ENCODE data around the gene CCDC27. TPM values are rescaled to one million over a fixed set of nuclear protein-coding genes. Genes with fewer than 3 reads are reported as not detected.
A peak's percentile ranks its signal among the peaks of the same experiment; 100 is the strongest.
"Not testable (repeated sequence)": the region's sequence is repeated elsewhere in the genome, so short reads cannot be mapped to it uniquely, and the experiment has no call there.

CCDC27 gene
- total RNA-seq, 6 donors from 2014 or later = not detected

- H3K9me3 ChIP-seq = no peaks in the 10 kb centered on the region
- ATAC-seq (ENCODE audit: low FRiP score in 2 of 2) (no peak), DNase-seq (no peak)
- peak overlapping the region; percentile 58 to 73 (median 70) for H3K27ac ChIP-seq
- H3K27me3 ChIP-seq = no peaks in the 10 kb centered on the region
- peak overlapping the region; percentile 79 to 100 (median 90) for H3K4me3 ChIP-seq
- TF ChIP-seq POLR2A (IDR thresholded peaks at IDR 0.05) (no peak), EP300 (IDR thresholded peaks at IDR 0.05) (no peak), POLR2AphosphoS5 (IDR thresholded peaks at IDR 0.05) (no peak)
- TF ChIP-seq, protein P1, sequence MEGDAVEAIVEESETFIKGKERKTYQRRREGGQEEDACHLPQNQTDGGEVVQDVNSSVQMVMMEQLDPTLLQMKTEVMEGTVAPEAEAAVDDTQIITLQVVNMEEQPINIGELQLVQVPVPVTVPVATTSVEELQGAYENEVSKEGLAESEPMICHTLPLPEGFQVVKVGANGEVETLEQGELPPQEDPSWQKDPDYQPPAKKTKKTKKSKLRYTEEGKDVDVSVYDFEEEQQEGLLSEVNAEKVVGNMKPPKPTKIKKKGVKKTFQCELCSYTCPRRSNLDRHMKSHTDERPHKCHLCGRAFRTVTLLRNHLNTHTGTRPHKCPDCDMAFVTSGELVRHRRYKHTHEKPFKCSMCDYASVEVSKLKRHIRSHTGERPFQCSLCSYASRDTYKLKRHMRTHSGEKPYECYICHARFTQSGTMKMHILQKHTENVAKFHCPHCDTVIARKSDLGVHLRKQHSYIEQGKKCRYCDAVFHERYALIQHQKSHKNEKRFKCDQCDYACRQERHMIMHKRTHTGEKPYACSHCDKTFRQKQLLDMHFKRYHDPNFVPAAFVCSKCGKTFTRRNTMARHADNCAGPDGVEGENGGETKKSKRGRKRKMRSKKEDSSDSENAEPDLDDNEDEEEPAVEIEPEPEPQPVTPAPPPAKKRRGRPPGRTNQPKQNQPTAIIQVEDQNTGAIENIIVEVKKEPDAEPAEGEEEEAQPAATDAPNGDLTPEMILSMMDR (IDR thresholded peaks at IDR 0.05) = no peak
- 8 to 18% methylated on average over 11 to 37 of the region's 53 CpGs for WGBS, 2 donors
- H3K36me3 ChIP-seq = peaks cover 0 to 11% (median 0%) of the 10 kb centered on the region in 4 donors
- peaks cover 31 to 44% (median 33%) of the 10 kb centered on the region in 4 donors for H3K4me1 ChIP-seq
These were observed 43.4 kb downstream of the CCDC27 start for GRCh38 chr1:3795453-3796214.

- ATAC-seq (ENCODE audit: low FRiP score in 2 of 2) = peak; percentile 98 to 100
- WGBS, 2 donors = 8 to 14% methylated on average over 20 to 31 of the region's 60 CpGs
These were observed 44.2 kb downstream of the CCDC27 start, which contains the start of gene LRRC47 for GRCh38 chr1:3796215-3797061. Gene LRRC47, minus strand, starts transcription at chr1:3796498. Its CDS starts 22 bp downstream, at chr1:3796476.

DNA sequence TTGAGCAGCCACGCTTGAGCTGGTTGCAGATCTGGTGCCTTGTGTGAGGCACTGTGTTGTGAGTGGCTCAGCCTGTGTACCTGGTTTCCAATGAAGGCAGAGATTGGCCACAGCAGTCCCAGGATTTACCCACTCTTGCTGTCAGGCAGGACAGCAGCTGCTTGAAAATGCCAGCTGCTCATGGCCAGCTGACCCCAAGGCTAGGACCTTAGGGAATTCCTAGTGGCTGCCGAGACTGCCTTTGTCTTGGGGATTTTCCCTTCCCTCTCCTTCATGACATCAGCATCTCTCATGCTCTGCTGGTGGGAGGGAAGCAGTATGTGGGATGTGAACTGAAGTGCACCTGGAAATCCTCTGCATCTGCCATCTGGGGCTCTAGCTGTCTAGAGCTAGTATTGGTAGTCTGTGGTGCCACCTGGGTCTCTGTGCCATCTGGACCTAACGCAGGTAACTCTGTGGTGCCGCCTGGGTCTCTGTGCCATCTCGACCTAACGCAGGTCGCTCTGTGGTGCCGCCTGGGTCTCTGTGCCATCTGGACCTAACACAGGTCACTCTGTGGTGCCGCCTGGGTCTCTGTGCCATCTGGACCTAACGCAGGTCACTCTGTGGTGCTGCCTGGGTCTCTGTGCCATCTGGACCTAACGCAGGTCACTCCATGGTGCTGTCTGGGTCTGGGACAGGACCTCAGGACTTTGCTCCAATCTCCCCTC lies 47.9 kb downstream of the CCDC27 start:
- TF ChIP-seq EP300 (IDR thresholded peaks at IDR 0.05) (no peak), POLR2A (IDR thresholded peaks at IDR 0.05) (no peak), POLR2AphosphoS5 (IDR thresholded peaks at IDR 0.05) (no peak)
- TF ChIP-seq, protein P1 (IDR thresholded peaks at IDR 0.05) = no peak
- DNase-seq = no peak
- 67 to 83% methylated on average over 11 of the region's 11 CpGs for WGBS, 2 donors
- Histone ChIP-seq H3K9me3 (no peaks in the 10 kb centered on the region), H3K4me3 (no peak overlapping the region), H3K27me3 (no peaks in the 10 kb centered on the region), H3K36me3 (no peaks in the 10 kb centered on the region), H3K27ac (no peak overlapping the region), H3K4me1 (peaks cover 11 to 16% (median 12%) of the 10 kb centered on the region in 4 donors)
- no peak for ATAC-seq (ENCODE audit: low FRiP score in 2 of 2)

More at GRCh38 chr1:3796215-3797061, 44.2 kb downstream of the CCDC27 start, which contains the start of gene LRRC47:
- peak; percentile 97 to 99 for DNase-seq
- H3K27ac ChIP-seq = peak within 1 kb of the TSS; percentile 65 to 73 (median 70)
- H3K27me3 ChIP-seq = no peaks in the 10 kb centered on the region
- TF ChIP-seq, protein P1 (IDR thresholded peaks at IDR 0.05) = peak in 2 of 6 experiments; percentile 29 to 35
- TF ChIP-seq POLR2A (IDR thresholded peaks at IDR 0.05) = peak; percentile 34 to 82 (median 57)
- no peak for TF ChIP-seq EP300 (IDR thresholded peaks at IDR 0.05)
- peak; percentile 84 to 92 for TF ChIP-seq POLR2AphosphoS5 (IDR thresholded peaks at IDR 0.05)
- H3K36me3 ChIP-seq = peaks cover 0 to 7% (median 0%) of the 10 kb centered on the region in 4 donors
- peak within 1 kb of the TSS; percentile 79 to 100 (median 90) for H3K4me3 ChIP-seq
- no peaks in the 10 kb centered on the region for H3K9me3 ChIP-seq
- H3K4me1 ChIP-seq = peaks cover 31 to 43% (median 33%) of the 10 kb centered on the region in 4 donors

DNA sequence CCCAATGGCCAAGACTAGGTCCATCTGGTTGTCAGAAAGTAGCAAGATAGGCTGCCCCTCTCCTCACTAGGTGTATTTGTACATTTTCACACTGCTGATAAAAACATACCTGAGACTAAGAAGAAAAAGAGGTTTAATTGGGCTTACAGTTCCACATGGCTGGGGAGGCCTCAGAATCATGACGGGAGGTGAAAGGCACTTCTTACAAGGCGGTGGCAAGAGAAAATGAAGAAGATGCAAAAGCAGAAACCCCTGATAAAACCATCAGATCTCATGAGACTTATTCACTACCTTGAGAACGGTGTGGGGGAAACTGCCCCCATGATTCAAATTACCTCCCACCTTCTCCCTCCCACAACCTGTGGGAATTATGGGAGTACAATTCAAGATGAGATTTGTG lies 48.5 kb downstream of the CCDC27 start:
- not testable (repeated sequence) for H3K4me1 ChIP-seq; H3K36me3 ChIP-seq; H3K4me3 ChIP-seq; ATAC-seq (ENCODE audit: low FRiP score in 2 of 2); H3K9me3 ChIP-seq; H3K27me3 ChIP-seq; DNase-seq; H3K27ac ChIP-seq
- WGBS, 2 donors = 81 to 85% methylated on average over 3 of the region's 3 CpGs
